ENCODE measurements around the gene CHDH. TPM values are rescaled to one million over a fixed set of nuclear protein-coding genes. Genes with fewer than 3 reads are reported as not detected.

CHDH gene
- total and polyA plus RNA-seq, 12 donors: 0.29 to 17.5 (median 2.2) TPM

DNA sequence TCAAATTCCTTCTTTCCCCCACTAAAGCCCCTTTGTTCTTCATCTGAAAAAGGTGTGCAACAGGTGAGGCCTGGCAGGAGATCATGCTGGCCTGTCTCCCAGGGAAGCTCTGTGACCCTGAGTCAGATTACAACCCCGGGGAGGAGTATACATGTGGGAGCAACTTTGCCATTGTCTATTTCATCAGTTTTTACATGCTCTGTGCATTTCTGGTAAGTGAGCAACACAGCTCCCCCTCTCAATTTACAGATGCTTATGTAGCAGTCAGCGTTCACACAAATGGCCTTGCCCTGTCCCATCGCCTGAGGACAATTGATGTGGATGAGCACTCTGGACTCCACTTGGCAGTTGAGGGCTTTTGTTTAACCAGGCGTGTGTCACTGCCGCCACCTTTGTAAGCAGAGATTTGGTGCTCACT is 70.4 kb downstream of the CHDH start:
- no peaks in the 10 kb centered on the region for H3K36me3 ChIP-seq
- H3K9me3 ChIP-seq: no peaks in the 10 kb centered on the region
- WGBS, 2 donors: 79 to 90% methylated on average over 5 of the region's 5 CpGs
- intact Hi-C loops (cut with DNase I): no loop called here
- peaks cover 0 to 10% (median 0%) of the 10 kb centered on the region in 7 donors for H3K27me3 ChIP-seq
- no peak overlapping the region for H3K27ac ChIP-seq
- H3K4me1 ChIP-seq: peaks cover 0 to 15% (median 0%) of the 10 kb centered on the region in 9 donors
- no peak overlapping the region for H3K4me3 ChIP-seq
- TF ChIP-seq CTCF (IDR thresholded peaks at IDR 0.05): no peak
- ATAC-seq (no peak), DNase-seq (no peak)

- DNase-seq (no peak), ATAC-seq (no peak)
- intact Hi-C loops (cut with DNase I): no loop called here
These were observed 71.2 kb downstream of the CHDH start for GRCh38 chr3:53775018-53775417.

DNA sequence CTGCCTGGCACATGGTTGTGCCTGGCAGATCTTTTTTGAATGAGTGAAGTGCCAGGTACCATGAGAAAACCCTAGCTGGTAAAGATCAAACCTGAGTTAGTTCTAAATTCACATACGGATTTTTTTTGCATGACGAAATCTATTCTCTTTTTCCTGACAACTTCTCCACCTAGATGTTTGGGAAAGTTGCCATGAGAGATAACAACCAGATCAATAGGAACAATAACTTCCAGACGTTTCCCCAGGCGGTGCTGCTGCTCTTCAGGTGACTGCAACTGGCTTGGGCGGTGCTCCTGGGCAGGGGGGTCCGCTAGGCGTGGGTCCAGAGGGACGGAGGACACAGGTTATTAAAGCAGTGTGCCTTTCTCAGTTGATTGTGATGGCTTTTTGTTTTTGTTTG is 71.8 kb downstream of the CHDH start:
- no peak for DNase-seq
- ATAC-seq: no peak
- no peak for TF ChIP-seq CTCF (IDR thresholded peaks at IDR 0.05)
- H3K4me1 ChIP-seq: peaks cover 0 to 15% (median 0%) of the 10 kb centered on the region in 9 donors
- 79 to 83% methylated on average over 8 of the region's 8 CpGs for WGBS, 2 donors
- no peaks in the 10 kb centered on the region for H3K36me3 ChIP-seq
- H3K27me3 ChIP-seq: peaks cover 0 to 12% (median 7%) of the 10 kb centered on the region in 7 donors
- H3K27ac ChIP-seq: no peak overlapping the region
- intact Hi-C loops (cut with DNase I): no loop called here
- no peak overlapping the region for H3K4me3 ChIP-seq
- no peaks in the 10 kb centered on the region for H3K9me3 ChIP-seq

More at GRCh38 chr3:53775018-53775417, 71.2 kb downstream of the CHDH start:
- WGBS, 2 donors: 84 to 87% methylated on average over 5 of the region's 5 CpGs
- H3K27ac ChIP-seq: no peak overlapping the region
- H3K4me1 ChIP-seq: peaks cover 0 to 15% (median 0%) of the 10 kb centered on the region in 9 donors
- no peaks in the 10 kb centered on the region for H3K36me3 ChIP-seq
- peaks cover 0 to 10% (median 3%) of the 10 kb centered on the region in 7 donors for H3K27me3 ChIP-seq
- no peak for TF ChIP-seq CTCF (IDR thresholded peaks at IDR 0.05)
- H3K9me3 ChIP-seq: no peaks in the 10 kb centered on the region
- H3K4me3 ChIP-seq: no peak overlapping the region

GRCh38 chr3:53773611-53774368 is 72.4 kb downstream of the CHDH start:
- Histone ChIP-seq H3K4me3 (no peak overlapping the region), H3K9me3 (no peaks in the 10 kb centered on the region), H3K27me3 (peaks cover 0 to 15% (median 12%) of the 10 kb centered on the region in 7 donors), H3K27ac (no peak overlapping the region), H3K4me1 (peaks cover 0 to 15% (median 0%) of the 10 kb centered on the region in 9 donors), H3K36me3 (no peaks in the 10 kb centered on the region)
- ATAC-seq: peak in 1 of 8 donors; percentile 34
- intact Hi-C loops (cut with DNase I): no loop called here
- TF ChIP-seq CTCF (IDR thresholded peaks at IDR 0.05): no peak
- DNase-seq: no peak
- WGBS, 2 donors: 51 to 62% methylated on average over 10 of the region's 10 CpGs
